Ovary (tissue), 3 donors: ENCODE data around the gene CWC22.

Source experiments
- CTCF ChIP-seq, 3 donors: fragments of 450-650 bp in 2 of 3; fragments of 200-600 bp in 1 of 3; IDR thresholded peaks; one replicate each; pipeline versions ENCODE4 v1.5.1 to v1.8.0; 2016 to 2022; ENCODE audit warnings: antibody characterized with exemption in 3 of 3, mild to moderate bottlenecking in 1 of 3
- EP300 ChIP-seq: sonication (generic); formaldehyde crosslinking; IDR thresholded peaks from one replicate; pipeline ENCODE4 v1.6.1; 2017; ENCODE audit warnings: antibody characterized with exemption
- POLR2A ChIP-seq: fragments of 450-650 bp; IDR thresholded peaks from one replicate; pipeline ENCODE4 v1.6.1; 2017; ENCODE audit warnings: antibody characterized with exemption, mild to moderate bottlenecking, moderate library complexity
- donor health status: DM: no; HTN: no; CAD: no.

DNA sequence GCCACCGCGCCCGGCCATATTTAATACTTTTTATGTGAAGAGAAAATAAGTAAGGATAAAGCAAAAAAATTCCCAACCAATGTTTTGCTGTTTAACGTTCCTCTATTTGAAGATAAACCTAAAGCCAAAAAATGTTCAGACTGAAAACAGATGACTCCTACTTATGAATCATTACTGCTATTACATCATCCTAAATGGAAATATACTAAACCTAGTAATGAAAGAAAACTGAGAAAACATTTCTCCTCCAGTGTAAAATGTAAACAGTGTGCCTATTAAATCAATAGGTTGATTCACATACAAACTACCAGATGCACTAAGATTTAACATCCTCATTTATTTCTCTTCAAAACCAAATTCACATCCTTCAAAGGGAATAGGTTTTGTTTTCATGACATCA, 43.5 kb downstream of the CWC22 start:
- no peak for TF ChIP-seq CTCF (IDR thresholded peaks at IDR 0.05)
- no peak for TF ChIP-seq POLR2A
- TF ChIP-seq EP300, result no peak
